HG02798 (cell line): ENCODE measurements around the gene C2CD4C.
"Not testable (repeated sequence)": the region's sequence is repeated elsewhere in the genome, so short reads cannot be mapped to it uniquely, and the experiment has no call there.

ENCODE experiments used
- ATAC-seq: cut with Tn5 transposase; IDR thresholded peaks from one replicate; pipeline ENCODE4 v1.9.1; 2021; ENCODE audit warnings: mild to moderate bottlenecking; ENCODE audit not compliant: unreplicated experiment, poor library complexity

Gene C2CD4C

GRCh38 chr19:408902-409515 is at the start of gene C2CD4C:
Gene C2CD4C, minus strand, starts transcription at chr19:409147. Its CDS starts 786 bp downstream, at chr19:408361.
- ATAC-seq: no peak

DNA sequence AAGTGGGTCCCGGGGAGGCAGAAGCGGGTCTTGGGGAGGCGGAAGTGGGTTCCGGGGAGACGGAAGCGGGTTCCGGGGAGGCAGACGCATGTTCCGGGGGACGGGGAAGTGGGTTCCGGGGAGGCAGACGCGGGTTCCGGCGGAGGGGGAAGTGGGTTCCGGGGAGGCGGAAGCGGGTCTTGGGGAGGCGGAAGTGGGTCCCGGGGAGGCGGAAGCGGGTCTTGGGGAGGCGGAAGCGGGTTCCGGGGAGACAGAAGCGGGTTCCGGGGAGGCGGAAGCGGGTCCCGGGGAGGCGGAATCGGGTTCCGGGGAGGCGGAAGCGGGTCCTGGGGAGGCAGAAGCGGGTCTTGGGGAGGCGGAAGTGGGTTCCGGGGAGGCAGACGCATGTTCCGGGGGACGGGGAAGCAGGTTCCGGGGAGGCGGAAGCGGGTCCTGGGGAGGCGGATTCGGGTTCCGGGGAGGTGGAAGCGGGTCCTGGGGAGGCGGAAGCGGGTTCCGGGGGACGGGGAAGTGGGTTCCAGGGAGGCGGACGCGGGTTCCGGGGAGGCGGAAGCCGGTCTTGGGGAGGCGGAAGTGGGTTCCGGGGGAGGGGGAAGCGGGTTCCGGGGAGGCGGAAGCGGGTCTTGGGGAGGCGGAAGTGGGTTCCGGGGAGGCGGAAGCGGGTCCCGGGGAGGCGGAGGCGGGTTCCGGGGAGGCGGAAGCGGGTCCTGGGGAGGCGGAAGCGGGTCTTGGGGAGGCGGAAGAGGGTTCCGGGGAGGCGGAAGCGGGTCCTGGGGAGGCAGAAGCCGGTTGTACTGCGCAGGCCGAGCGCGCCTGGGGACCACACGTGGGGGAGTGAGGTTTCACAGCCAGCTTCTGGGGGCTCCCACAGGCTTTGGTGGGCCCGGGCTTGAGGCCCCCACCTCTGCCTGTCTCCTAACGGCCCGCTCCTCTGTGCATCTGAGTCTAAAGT is 49.4 kb upstream of the C2CD4C start:
- no peak for ATAC-seq

DNA sequence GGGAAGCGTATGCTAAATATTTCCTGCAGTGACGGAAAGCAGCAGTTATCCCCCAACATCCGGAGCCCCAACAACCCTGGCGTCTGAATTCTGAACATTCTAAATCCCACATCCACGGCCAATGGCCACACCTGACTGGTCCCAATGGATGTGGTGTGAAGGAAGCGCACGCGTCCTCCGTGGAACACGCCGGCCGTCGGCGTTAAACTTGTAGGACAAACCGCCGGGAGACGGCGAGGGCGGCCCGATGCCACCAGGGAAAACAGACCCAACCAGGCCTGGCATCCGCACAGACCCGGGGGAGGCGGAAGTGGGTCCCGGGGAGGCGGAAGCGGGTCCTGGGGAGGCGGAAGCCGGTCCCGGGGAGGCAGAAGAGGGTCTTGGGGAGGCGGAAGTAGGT is 48.7 kb upstream of the C2CD4C start:
- ATAC-seq: no peak

DNA sequence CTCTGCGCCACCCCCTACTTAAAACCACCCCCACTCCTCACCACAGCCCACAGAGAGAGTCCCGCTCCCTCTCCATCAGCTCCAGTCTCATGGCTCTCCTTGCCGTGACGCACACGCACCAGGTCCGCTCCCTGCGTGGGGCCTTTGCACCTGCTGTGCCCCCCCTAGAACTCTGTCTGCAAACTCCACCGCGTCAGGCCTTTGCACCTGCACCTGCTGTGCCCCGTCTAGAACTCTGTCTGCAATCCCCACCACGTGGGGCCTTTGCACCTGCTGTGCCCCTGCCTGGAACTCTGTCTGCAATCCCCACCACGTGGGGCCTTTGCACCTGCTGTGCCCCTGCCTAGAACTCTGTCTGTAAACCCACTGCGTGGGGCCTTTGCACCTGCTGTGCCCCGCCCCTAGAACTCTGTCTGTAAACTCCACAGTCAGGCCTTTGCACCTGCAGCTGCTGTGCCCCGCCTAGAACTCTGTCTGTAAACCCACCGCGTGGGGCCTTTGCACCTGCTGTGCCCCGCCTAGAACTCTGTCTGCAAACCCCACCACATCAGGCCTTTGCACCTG is 47.7 kb upstream of the C2CD4C start:
- ATAC-seq: no peak

DNA sequence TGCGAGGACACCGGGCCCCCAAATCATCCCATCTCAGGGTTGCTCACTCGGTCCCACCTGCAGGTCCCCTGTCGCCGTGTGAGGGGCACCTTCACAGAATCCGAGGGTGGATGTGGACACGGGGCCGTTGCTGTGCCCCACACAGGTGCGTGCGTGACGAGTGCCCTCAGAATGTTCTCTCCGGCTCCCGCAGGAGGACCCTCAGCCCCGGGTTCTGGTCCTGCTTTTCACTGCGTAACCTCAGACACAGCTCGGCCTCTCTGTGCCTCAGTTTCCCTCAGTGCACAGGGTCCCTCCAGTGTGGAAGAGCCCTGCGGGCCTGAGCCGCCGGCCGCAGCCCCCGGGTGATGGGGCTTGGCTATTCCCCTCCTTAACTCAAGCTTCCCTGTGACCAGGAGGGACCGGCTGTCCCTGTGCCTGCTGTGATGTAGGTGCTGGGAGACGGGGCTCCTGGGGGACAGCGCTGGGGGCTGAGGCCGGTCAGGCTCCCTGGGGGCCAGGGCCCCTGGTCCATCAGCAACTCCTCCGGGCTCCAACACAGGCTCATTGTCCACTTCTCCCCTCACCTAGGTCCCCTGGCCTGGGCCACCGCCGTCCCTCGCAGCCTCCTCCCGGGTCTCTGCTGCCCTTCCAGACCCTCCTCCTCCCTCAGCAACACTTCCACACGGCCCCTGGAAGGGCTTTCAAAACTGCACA is 47.1 kb upstream of the C2CD4C start:
- no peak for ATAC-seq

- no peak for ATAC-seq
These were observed 46.2 kb upstream of the C2CD4C start for GRCh38 chr19:455031-455705.

- no peak for ATAC-seq
These were observed 44.7 kb upstream of the C2CD4C start for GRCh38 chr19:453606-454005.

DNA sequence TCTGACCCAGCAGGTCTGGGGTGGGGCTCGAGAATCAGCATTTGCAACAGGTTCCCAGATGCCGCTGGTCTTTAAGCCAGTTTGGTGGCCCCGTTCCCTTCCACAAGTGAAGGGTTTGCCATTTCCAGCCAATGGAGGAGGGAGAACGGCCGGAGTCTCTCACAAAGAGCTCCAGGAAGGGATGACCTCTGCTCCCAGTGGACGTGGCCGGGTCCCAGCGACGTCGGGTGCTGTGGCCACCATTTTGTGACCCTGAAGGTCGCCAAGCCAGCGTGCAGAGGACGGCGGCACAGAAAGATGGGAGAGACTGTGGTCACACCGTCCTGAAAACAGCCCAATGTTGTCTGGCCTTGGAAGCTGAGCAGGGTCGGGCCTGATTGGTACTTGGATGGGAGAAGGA is 43.9 kb upstream of the C2CD4C start:
- no peak for ATAC-seq

DNA sequence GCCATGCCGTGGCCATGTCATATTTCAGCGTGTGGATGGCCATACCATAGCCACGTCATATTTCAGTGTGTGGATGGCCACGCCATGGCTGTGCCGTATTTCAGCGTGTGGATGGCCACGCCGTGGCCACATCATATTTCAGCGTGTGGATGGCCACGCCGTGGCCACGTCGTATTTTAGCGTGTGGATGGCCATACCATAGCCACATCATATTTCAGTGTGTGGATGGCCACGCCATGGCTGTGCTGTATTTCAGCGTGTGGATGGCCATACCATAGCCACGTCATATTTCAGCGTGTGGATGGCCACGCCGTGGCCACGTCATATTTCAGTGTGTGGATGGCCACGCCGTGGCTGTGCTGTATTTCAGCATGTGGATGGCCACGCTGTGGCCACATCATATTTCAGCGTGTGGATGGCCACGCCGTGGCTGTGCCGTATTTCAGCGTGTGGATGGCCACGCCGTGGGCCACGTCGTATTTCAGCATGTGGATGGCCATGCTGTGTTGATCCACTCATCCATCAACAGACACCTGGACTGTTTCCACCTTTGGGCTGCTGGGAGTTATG is 42.0 kb upstream of the C2CD4C start:
- not testable (repeated sequence) for ATAC-seq

- no peak for ATAC-seq
These were observed 41.0 kb upstream of the C2CD4C start for GRCh38 chr19:449916-450315.

DNA sequence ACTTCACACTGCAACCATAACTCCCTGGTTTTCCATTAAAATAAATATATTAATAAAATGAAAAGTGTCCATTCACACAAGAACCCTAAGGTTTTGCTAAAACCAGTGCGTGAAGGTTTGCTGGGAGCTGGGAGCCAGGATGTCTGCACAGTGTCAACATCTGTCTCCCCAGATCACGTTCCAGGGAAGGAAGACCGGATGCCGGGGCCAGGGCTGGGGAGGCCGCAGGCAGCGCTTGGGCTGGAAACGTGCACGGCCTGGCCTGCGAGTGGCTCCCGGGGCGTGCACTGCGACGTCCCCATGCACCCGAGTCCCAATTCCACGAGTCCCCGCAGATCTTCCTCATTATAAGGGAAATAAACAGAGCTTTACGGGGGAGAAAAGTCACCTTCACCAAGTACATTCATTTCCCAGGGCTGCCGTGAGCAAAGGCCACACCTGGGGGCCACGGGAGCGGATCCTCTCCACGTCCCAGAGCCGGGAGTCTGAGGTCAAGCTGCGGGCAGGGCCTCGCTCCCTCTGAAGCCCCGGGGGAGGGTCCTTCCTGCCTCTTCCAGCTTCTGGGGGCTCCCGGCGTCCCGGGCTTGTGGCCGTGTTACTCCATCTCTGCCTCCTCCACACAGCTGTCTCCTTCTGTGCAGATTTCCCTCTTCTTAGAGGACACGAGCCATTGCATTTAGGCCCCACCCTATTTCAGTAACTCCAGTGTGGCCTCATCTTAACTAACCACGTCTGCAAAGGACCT is 39.0 kb upstream of the C2CD4C start:
- ATAC-seq: no peak

DNA sequence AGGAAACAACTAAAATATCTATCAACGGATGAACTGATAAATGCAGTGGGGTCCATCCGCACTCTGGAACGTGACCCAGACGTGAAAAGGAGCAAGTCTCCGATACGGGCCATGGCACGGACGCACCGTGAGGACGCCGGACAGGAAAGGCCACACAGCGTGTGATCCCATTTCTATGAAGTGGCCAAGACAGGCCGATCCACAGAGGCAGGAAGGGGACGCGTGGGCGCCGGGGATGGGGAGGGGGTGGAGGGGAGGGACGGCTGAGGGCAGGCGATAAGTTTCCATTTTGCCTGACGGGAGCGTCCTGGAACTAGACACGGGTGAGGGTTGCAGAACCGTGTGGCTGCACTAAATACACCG is 38.1 kb upstream of the C2CD4C start:
- no peak for ATAC-seq

DNA sequence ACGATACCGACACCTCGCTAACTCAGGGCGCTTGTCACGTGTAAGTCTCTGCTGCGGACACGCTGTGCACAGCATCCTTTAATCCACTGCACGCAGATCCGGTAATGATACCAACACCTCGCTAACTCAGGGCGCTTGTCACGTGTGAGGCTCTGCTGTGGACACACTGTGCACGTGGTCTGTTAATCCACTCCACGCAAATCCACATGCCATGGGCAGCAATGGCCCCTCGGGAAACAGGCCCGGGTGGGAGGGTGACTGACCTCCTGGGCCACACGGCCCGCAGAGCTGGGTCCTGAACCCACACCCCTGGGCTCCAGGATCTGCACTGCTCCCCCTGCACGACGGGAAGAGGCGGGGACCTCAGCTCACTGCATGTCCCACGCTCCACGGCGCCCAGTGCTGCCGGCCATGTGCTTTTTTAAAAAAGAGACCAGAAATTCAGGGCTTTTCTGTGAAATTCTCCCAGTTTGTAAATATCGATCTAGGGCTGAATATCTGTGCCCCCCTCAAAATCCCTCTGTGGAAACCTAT is 35.8 kb upstream of the C2CD4C start:
- no peak for ATAC-seq

- no peak for ATAC-seq
These were observed 34.1 kb upstream of the C2CD4C start for GRCh38 chr19:443005-443404.

- no peak for ATAC-seq
These were observed 33.1 kb upstream of the C2CD4C start for GRCh38 chr19:442085-442484.

DNA sequence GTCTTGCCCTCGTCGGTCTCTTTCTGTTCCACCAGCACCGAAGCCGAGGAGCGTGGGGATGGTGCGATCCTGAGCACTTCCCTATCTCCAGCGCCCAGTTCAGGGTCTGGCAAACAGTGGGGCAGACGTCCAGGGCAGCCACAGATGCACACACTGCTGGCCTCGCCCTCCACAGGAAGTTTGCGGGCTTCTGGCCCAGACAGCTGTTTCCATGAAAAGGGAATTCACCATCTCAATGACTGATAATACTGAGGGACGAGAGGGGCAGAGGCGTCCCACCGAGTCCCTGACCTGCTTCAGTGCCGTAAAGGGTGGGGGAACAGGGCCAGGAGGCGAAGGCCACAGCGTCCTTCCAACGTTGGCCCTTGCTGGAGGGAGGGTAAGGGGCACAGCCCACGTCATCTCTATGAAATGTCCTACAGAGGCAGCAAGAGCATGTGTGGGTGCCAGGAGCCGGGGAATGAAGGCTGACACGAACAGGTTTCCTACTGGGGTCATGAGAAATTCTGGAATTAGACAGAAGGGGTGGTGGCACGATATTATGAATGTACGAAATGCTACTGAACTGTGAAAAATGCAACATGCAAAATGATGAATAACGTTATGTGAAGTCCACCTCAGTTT is 32.4 kb upstream of the C2CD4C start:
- no peak for ATAC-seq

DNA sequence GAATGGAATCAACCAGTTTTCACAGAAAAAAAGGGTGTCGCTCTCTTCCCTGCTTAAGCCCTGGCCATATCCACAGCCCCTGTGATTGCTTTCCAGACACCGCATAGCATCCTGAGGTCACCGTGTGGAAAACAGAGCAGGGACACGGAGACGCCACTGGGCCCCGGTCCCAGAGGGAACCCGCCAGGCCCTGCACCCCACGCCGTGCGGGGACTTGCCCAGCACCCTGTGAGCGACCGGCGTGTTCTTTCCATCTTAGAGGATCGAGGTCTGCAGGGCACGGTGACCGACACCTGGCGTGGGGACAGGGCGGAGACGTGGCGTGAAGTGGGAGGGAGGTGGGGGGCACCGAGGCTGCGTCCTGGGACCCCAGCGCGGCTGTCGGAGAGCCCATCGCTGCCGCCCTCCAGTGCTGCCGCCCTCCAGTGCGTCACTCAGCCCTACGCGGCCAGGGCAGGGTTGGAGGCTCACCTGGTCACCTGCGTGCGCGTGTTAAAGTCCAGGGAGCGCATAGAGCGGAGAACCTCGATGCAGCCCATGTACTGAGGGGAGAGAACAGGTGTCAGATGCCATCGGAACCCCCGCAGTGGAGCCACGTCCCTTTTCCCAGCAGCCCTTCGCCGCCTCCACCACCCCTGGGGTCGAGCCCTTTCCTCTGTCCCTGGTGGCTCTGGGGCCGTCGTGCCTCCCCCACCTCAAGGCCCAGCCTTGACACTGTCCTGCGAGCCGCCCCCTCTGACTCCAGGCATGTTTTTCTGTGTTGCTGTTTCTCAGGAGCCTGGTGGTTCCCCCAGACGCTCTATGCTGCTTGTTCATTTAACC is 31.7 kb upstream of the C2CD4C start:
- no peak for ATAC-seq
